GM19328 (cell line): ENCODE results near the gene ADAT3.
"Not testable (repeated sequence)": the region's sequence is repeated elsewhere in the genome, so short reads cannot be mapped to it uniquely, and the experiment has no call there.

Source experiments
- ATAC-seq: cut with Tn5 transposase; IDR thresholded peaks from one replicate; pipeline ENCODE4 v1.9.1; 2021; ENCODE audit warnings: mild to moderate bottlenecking, moderate library complexity; ENCODE audit not compliant: unreplicated experiment

The ADAT3 gene

DNA sequence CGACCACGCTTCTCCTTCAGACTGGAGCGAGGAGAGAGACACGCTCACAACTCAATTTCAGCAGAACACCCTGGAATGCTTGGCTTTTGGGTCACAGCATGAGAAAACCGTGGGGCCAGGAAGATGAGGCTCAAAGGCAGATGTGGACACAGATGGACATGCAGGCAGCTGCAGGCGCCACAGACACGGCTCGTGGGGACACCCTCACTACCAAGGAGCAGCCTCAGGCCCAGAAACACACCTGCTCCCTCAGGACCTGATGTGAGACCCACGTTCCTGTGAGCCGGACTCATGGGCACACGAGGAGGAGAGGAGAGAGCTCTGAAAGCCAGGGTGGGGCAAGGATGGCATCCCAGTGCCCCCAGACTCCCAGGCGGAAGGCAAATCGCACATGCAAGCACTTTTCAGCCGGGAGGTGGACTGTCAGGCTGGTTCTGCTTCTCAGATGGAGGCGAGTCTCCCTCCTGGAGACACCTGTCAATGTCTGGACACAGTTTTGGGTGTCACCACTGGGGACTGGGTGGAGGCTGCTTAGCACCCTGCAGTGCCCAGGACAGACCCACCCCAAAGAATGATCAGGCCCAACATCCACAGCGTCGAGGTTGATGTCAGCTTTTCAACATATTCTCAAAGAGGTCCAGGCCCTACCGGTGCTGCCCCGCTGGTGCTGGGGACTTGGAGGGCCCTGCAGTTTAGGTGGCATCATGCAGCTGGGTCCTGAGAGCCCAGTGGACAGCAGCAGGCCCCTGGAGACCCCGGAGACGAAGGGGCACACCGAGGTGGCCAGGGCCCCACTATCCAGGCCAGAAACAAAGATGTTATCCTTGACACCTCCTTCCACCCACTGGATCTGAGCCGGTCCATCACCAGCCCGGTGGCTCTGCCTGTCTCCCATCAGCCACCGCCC, 22.2 kb upstream of the ADAT3 start:
- ATAC-seq, result no peak

DNA sequence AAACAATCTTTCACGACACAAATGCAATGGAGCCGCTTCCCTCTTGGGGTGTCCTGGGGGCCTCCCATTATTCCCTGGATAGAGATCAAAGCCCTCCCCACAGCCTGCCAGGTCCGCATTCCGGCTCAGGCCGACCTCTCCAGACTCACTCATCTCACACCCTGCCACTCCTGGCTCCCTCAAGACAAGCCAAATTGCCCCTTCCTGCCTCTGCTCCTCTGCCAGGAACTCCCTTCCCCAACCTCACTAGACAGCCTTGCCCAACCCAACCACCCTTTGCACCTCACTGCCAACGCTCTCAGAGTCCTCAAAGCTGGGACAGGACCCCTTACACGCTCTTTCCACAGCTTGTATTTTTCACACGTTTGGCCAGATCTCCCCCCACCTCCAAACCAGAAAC, 21.4 kb upstream of the ADAT3 start:
- no peak for ATAC-seq

DNA sequence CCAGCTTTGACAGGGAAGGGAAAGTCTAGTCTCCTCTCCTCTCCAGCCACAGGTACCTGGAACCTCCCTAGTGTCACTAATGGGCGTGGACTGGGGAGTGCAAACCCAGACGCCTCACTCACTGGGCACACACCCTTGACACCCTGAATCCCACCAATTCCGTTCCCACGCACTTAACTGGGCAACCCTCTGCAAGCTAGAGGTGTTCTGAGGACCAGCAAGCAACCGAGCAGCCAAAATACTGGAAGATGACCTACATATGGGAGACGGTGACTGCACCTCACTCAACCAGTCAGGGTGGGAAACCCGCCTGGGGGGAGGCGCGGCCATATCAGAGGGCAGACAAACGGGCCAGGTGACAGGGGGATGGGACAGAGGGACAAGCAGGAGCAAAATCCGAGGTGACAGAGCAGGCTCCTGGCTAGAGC, 20.9 kb upstream of the ADAT3 start:
- no peak for ATAC-seq

DNA sequence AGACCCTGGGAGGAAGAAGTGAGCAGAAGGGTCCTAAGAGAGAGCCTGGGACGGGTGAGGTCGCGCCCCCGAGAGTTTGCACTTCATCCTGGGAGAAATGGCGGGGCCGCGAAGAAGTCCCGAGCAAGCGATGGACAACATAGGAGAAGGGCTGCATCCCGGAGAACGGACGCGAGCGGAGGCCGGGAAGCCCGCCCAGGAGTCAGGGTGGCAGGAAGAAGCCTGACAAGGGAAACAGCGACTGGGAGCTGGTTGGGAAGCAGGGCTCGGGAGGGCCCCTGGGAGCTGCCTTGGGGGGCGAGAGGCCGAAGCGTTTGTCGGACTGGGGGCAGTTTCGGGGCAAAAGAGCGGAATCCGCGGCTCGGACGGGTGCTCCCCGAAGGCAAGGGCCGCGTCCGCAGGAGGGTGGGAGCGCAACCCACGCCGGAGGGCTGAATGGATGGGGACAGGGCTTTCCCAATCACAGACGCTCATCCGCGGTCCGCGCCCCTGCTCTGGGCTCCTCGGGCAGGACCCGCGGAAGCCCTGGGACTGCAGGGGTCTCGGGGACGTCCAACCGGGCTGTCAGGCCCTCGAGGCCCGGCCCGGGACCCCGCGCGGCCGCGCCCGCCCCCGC, 20.4 kb upstream of the ADAT3 start:
- peak; percentile 16 for ATAC-seq

DNA sequence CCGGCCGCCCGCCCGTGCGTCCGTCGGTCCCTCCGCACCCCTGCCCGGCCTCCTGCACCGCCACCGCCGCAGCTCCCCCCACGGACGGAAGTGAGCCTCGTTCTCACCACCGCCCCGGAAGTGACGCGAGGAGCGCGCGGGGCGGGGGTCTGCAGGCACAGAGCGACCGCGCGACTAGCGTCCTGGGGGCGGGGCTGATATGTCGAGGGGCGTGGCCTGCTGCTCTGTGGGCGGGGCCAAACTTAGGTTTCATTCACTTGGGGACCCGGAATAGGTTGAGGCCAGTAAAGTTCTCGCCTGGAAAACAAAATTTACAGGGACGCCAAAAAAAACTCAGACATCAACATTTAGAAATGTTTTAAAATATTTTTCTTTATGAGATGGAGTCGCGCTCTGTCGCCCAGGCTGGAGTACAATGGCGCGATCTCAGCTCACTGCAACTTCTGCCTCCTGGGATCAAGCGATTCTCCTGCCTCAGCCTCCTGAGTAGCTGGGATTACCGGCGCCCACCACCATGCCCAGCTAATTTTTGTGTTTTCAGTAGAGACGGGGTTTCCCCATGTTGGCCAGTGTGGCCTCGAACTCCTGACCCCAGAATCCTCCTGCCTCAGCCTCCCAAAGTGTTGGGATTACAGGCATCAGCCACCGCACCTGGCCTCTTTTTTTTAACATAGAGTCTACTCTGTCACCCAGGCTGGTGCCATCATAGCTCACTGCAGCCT, 19.6 kb upstream of the ADAT3 start, which contains the start of gene ABHD17A:
Gene ABHD17A (minus strand): TSS at position 99 of the 722 bp plus-strand sequence. CDS start 3,930 bp downstream, outside the sequence.
- ATAC-seq, result peak; percentile 79

DNA sequence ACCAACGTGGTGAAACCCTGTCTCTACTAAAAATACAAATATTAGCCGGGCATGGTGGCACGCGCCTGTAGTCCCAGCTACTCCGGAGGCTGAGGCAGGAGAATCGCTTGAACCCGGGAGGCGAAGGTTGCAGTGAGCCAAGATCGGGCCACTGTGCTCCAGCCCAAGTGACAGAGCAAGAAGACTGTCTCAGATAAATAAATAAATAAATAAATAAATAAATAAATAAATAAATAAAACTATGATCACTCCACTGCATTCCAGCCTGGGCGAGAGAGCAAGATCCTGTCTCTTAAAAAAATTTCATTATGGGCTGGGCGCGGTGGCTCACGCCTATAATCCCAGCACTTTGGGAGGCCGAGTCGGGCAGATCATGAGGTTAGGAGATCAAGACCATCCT, 18.8 kb upstream of the ADAT3 start:
- not testable (repeated sequence) for ATAC-seq

- no peak for ATAC-seq
Observed at GRCh38 chr19:1888385-1888784, 16.8 kb upstream of the ADAT3 start.

GRCh38 chr19:1889907-1890306, 15.3 kb upstream of the ADAT3 start:
- ATAC-seq, result no peak

DNA sequence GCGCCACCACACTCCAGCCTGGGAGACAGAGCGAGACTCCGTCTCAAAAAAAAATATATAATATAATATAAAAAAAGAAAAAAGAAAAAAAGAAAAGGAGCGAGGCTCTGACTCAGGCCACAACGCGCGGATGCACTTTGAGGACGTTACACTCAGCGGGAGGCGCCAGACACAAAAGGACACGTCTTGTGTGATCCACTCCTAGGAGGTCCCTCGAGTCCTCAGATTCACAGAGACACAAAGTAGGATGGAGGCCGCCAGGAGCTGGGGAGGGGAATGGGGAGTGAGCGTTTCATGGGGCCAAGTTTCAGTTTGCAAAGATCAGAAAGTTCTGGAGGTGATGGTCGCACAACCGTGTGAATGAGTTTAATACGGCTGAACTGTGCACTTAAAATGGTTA, 11.4 kb upstream of the ADAT3 start:
- no peak for ATAC-seq

- no peak for ATAC-seq
Observed at GRCh38 chr19:1896508-1896907, 8.7 kb upstream of the ADAT3 start.

GRCh38 chr19:1901940-1902404, 3.2 kb upstream of the ADAT3 start:
- no peak for ATAC-seq

- no peak for ATAC-seq
Observed at GRCh38 chr19:1902923-1903322, 2.3 kb upstream of the ADAT3 start.

DNA sequence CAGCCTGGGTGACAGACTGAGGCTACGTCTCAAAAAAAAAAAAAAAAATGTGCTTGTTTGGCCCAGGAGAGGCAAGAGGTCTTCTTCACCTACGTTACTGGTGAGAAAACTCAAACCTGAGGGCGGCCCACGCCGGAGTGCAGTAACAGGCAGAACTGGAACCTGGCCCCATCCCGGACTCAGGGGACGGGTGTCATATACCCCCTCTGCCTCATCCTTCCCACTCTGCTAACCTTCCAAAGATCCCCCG, 414 bp upstream of the ADAT3 start:
- ATAC-seq, result no peak

- no peak for ATAC-seq
Observed at GRCh38 chr19:1905863-1906375, 720 bp downstream of the ADAT3 start.

- no peak for ATAC-seq
Observed at GRCh38 chr19:1906985-1907562, 1.9 kb downstream of the ADAT3 start.

DNA sequence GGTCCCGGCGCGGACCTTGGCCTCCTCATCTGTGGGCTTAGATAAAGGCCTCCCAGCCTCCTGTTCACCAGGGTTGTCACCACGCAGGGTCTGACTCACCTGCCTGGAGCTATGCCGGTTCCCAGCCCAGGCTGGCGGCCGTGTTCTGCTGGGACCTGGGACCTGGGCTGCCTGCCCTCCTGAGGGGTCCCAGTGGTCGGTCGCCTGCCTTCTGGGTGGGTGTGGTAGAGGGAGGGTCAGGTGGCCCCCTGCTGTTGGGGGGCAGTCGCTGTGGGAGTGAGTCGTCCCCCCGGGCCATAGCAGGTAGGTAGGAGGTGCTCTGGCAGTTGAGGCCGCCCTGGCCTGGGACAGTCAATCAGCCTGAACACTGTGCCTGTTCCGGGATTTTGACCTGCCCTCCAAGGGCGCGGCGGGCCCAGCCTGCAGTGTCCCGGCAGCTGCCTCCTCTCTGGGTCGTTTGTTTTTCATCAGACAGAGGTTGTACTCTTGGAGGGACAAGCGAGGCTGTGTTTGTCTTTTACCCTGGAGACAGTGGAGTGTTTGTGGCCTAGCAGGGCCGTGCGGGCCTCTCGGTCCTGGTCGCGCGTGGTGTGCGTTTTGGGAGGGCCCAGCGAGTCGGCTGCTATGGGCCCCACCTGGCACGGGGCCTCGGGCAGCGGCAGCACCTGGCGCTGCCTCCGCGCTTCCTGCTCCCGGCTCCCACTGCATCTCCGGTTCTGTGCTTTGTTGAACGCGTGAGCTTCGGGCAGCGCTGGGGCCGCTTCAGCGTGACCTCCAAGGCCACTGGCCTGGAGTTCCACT, 2.6 kb downstream of the ADAT3 start:
- ATAC-seq, result no peak

DNA sequence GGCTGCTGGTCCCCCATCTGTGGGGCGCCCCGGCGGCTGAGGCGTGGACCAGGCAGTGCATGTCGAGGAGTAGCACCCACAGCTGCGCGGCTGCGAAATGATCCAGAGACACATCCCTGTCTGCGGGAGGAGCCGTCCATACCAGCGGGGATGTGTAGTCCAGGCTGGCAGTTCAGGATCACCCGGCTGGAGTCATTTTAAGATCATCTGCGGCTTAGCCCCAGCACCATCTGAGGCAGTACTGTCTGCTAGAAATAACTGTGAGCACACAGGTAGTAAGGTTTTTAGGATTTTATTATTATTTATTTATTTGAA, 3.1 kb downstream of the ADAT3 start:
- no peak for ATAC-seq

DNA sequence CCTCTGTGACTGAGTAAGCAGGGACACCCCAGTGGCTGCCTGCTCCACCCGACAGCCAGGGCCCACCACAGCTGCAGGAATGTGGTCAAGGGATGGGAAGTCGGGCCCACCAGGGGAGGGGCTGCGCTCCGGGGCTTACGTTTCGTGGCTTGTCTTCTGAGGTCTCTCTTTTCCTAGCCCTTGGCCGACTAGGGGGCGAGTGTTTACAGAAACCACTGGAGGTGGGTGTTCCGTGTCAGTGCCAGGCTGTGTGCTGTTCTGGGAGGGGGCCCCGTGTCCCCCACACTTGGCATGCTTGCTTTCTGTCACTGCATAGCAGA, 4.5 kb downstream of the ADAT3 start:
- ATAC-seq, result no peak

- ATAC-seq, result no peak
Observed at GRCh38 chr19:1910177-1910576, 5.0 kb downstream of the ADAT3 start.

DNA sequence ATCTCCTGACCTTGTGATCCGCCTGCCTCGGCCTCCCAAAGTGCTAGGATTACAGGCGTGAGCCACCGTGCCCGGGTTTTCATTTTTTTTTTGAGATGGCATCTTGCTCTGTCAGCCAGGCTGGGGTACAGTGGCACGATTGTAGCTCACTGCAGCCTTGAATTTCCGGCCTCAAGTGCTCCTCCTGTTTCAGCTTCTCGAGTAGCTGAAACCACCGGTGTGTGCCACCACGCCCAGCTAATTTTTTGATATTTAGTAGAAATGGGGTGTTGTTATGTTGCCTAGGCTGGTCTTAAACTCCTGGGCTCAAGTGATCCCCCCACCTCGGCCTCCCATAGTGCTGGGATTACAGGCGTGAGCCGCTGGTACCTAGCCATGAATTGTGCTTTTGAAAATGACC, 5.9 kb downstream of the ADAT3 start:
- ATAC-seq, result no peak

DNA sequence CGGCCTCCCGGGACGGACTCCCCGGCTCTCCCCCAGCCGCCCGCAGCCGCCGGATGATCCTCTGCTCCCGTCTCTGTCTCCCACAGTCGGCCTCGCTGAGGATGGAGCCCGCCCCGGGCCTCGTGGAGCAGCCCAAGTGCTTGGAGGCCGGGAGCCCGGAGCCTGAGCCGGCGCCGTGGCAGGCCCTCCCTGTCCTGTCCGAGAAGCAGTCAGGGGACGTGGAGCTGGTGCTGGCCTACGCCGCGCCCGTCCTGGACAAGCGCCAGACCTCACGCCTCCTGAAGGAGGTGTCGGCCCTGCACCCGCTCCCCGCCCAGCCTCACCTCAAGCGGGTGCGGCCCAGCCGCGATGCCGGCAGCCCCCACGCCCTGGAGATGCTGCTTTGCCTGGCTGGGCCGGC, 6.8 kb downstream of the ADAT3 start:
- ATAC-seq, result no peak
